Activated CD4-positive, alpha-beta T cell treated with anti-CD3 and anti-CD28 coated beads, Interleukin-2, amount 50 U/mL, for 16 hours (primary cell): ENCODE data around the gene GNB1L.

Experiments used
- DNase-seq: peaks from one replicate; pipeline ENCODE4 v3.0.0-alpha.2; 2020

Gene GNB1L

GRCh38 chr22:19772673-19773469, 81.8 kb downstream of the GNB1L start:
- DNase-seq, result no peak

- DNase-seq, result no peak
Observed at GRCh38 chr22:19772422-19772672, 82.3 kb downstream of the GNB1L start.

- DNase-seq, result no peak
Observed at GRCh38 chr22:19770349-19771220, 84.1 kb downstream of the GNB1L start.

- no peak for DNase-seq
Observed at GRCh38 chr22:19769393-19769715, 85.3 kb downstream of the GNB1L start.

- DNase-seq, result no peak
Observed at GRCh38 chr22:19767427-19768341, 87.0 kb downstream of the GNB1L start.

- DNase-seq, result peak; percentile 73
Observed at GRCh38 chr22:19766511-19767426, 87.9 kb downstream of the GNB1L start.

GRCh38 chr22:19766240-19766510, 88.5 kb downstream of the GNB1L start:
- DNase-seq, result no peak

- DNase-seq, result no peak
Observed at GRCh38 chr22:19765477-19766239, 89.0 kb downstream of the GNB1L start.

GRCh38 chr22:19764636-19765476, 89.8 kb downstream of the GNB1L start:
- DNase-seq, result no peak

- no peak for DNase-seq
Observed at GRCh38 chr22:19764299-19764593, 90.4 kb downstream of the GNB1L start.

- DNase-seq, result no peak
Observed at GRCh38 chr22:19763458-19764298, 91.0 kb downstream of the GNB1L start.

GRCh38 chr22:19762568-19763457, 91.9 kb downstream of the GNB1L start:
- DNase-seq, result no peak

- no peak for DNase-seq
Observed at GRCh38 chr22:19761725-19762567, 92.7 kb downstream of the GNB1L start.

- DNase-seq, result no peak
Observed at GRCh38 chr22:19760951-19761724, 93.5 kb downstream of the GNB1L start.

- DNase-seq, result no peak
Observed at GRCh38 chr22:19760058-19760950, 94.4 kb downstream of the GNB1L start, which contains the start of gene TBX1. TBX1 (plus strand) TSS chr22:19760778; CDS start chr22:19760844, 66 bp downstream.
